Hindlimb muscle (tissue), 1 donor: ENCODE results near the gene ARHGAP19. TPM values are rescaled to one million over a fixed set of nuclear protein-coding genes. Genes with fewer than 3 reads are reported as not detected.

ENCODE experiments used
- DNase-seq: peaks from one replicate; pipeline ENCODE4 v3.0.0-alpha.2; 2013
- polyA plus RNA-seq: library from polyadenylated mRNA; unstranded; fragments of 120-200 nt; gene quantifications from one replicate; pipeline ENCODE4 v1.2.1, GENCODE V29; 2013; ENCODE audit not compliant: insufficient read length

ARHGAP19 gene
- polyA plus RNA-seq, 1 donor: 11.5 TPM

DNA sequence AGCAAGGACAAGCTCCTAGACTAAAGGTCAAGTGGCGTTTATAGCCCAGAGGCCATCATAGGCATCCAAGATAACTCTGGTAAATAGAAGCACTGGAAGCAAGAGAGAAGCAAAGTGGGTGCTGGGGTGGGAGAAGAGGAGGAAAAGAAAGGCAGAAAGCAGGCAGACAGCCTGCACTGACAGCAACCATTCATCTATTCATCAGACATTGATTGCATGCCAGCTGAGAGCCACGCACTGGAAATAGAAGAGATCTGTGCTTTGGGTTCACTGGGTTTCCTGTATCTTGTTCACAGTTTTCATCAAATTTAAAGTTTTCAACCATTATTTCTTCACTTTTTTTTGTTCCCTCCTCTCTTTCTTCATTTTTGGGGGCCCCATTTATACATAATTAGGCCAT lies 102.0 kb downstream of the ARHGAP19 start:
- no peak for DNase-seq

- DNase-seq: no peak
These were observed 104.2 kb downstream of the ARHGAP19 start for GRCh38 chr10:97188261-97188711.

GRCh38 chr10:97186911-97187310 lies 105.5 kb downstream of the ARHGAP19 start:
- no peak for DNase-seq

GRCh38 chr10:97185326-97186058 lies 106.9 kb downstream of the ARHGAP19 start, which contains the start of gene SLIT1:
SLIT1 (minus strand) TSS chr10:97185959; CDS start chr10:97185674, 285 bp downstream.
- DNase-seq: no peak

DNA sequence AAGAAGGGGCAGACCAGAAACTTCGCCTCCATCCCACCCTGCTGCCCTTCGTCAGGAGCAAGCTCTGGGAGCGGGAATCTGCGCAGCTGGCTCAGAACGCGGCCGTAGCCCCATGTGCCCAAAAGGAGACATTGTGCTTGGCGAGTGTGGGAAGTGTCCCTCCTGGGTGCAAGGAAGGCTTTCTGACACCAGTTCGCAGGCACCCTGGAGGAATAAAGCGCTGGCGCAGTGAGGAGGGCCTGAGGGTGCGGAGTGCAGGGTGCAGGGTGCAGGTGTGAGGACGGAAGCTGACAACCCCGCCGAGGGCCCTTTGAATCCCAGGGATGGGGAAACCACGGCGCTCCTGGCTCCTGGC lies 107.5 kb downstream of the ARHGAP19 start:
- no peak for DNase-seq

GRCh38 chr10:97183314-97183713 lies 109.1 kb downstream of the ARHGAP19 start:
- no peak for DNase-seq

DNA sequence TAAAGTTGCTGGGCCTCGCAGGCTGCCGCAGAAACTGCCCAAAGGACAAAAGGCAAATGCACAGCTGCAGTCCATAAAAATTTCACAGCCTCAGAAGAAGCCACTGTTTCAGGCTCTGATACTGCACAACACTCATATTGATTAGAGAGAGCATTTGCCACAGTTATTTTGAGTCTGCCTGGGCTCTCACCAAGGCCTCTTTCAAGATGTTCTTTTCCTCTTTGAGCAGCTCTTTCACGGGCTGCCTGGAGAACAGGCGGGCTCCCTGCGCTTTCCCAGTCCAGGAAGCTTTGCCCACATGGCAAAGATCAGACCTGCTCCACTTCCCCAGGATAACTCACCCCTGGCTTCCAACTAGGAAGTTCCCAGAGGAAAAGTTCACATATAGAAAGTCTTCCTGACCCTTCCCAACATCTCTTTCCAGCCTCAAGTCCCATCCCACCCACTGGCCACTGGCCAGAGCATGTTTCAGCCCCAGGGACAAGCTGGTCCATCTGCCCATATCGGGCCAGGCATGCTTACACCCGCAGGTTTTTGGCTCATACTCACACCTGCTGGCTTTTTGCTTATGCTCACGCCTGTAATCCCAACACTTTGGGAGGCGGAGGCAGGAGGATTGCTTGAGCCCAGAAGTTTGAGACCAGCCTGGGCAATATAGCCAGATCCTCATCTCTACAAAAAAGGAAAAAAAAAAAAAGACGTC lies 110.0 kb downstream of the ARHGAP19 start:
- no peak for DNase-seq

DNA sequence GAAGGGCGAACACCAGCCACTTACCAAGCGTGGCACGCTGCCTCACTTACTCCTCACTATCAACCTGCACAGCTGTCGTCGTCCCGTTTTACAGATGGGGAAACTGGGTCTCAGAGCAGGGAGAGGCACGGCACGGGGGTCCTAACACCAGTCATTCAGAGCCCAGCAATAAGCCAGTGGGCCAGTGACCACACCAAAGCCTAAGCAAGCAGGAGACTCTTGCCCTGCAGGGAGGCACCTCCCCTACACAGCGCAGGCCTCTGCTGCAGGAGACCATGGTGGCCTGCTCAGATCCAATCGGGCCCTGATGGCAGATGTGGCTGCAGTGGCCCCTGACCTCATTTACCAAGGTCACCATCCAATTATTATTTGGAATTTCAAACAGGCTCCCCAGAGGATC lies 111.5 kb downstream of the ARHGAP19 start:
- DNase-seq: no peak

GRCh38 chr10:97180363-97180755 lies 112.1 kb downstream of the ARHGAP19 start:
- DNase-seq: no peak

DNA sequence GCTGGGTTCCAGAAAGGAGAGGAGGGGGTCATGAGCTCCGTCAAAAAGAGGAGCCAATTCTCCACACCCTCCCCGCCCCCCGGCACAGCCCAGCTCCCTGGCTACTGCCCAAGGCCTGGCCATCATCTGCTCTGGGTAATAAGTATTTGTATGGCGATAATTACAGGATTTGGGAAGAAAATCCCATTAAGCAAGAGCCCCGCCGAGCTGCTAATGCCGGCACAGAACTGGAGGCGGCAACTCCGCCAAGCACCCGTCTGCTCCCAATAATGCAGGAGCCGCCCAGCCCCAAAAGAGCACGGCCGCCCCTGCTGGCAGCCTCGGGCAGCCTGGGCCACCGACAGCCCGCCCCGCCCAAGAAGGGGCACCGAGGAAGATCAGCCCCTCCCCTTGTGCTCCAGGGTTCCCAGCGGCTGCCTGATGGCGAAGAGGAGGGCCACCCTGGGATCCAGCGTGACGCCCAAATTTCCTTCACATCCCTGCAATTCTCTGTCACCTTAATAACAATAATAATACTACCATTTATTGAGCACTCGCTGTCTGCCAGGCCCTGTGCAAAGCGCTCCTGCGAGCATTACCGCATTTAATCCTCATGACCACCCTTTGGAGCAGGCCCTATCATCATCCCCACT lies 112.6 kb downstream of the ARHGAP19 start:
- no peak for DNase-seq

DNA sequence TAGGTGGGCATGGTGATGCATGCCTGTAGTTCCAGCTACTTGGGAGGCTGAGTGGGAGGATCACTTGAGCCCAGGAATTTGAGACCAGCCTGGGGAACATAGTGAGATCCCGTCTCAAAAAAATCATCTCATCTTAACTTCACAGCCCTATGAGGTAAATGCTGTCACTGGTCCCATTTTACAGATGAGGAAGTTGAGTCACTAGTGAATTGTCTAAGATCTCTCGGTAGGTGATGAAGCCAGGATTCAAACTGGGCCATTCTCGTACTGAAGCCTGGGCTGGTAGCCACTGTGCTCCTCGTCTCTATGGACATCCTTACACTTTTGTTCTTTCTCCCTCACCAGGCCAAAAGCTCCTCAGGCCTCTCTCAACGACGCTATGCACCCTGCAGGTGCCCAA lies 113.1 kb downstream of the ARHGAP19 start:
- DNase-seq: no peak

DNA sequence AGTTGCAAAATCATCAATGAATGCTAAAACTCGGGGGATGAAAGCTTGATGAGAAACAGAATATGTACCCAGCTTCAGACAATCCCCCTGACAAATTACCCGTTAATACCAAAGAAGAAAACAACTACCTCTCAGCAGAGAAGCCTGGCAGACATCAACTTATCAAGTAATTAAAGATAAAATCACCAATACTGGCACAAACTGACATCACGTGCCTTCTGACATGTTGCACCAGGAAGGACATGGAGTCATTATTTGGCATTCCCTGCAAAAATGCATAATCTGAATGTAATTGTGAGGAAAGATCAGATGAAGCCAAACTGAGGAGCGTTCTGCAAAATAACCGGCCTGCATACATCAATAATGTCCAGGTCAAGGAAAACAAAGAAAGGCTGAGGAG lies 114.4 kb downstream of the ARHGAP19 start:
- DNase-seq: no peak

DNA sequence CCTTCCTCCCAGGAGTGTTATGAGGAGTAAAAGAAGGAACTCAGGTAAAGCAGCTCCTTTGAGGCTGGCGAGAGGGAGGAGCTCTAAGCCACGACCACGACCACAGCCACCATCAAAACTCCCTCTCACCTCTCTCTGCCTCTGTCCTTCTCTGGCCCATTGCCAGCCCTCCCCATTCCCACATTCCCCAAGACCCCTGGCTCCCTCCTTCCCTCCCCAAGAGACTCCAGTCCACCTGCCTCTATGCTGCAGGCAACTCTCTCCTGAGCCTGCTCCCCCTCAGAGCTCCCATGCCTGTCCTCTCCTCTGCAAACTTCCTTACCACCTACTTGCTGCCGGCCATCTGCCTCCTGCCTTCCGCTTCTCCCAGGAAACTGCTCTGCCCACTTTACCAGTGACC lies 116.2 kb downstream of the ARHGAP19 start:
- no peak for DNase-seq

DNA sequence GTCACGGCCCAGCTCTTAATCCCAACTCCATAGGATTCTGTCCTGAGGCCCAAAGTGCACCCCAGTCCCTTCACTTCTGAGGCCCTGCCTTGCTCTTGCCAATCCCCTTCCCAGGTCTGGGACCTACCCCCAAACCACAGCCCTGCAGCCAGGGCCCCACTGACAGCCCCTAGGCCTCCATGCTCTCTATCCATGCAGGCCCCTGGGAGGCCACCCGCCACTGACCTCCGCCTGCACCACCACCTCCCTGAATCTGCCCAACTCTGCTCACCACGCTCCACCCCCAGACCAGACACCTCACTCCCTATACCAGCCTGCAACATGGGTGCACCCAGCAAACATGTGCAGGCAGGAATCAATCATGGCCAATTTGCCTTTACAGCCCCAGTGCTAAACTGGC lies 116.9 kb downstream of the ARHGAP19 start:
- DNase-seq: no peak

DNA sequence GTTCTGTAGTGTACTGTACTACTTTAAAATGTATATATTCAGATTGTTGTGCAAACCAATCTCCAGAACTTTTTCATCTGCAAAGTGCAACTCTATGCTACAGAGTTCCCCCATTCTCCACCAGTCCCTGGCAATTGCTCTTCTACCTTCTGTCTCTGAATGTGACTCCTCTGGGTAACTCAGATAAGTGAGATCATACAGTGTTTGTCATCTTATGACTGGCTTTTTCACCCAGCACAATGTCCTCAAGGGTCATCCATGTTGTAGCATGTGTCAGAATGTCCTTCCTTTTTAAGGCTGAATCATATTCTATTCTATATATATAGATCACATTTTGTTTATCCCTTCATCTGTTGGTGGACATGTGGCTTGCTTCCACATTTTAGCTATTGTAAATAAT lies 117.5 kb downstream of the ARHGAP19 start:
- no peak for DNase-seq

DNA sequence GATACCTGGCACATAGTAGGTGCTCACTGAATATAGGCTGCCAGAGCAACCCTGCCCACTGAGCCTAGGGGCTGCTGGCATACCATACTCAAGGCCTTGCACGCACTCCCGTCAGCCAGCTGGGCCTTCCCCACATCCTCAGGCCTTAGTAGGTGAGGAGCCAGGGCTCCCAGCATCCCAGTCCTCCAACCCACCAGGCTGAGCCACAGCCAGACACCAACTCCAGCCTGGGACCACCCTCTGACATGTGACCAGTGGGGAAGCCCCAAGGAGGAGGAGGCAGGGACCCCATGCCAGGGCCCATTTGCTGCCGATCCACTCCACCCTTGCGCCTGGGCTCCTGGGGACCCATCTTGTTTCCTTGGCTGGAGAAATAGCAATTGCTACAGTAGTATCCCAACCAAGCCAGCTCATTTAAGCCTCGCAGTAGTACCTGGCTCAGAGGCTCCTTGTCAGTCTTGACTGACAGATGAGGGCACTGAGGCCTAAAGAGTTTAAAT lies 118.1 kb downstream of the ARHGAP19 start:
- DNase-seq: no peak

GRCh38 chr10:97173036-97173435 lies 119.4 kb downstream of the ARHGAP19 start:
- DNase-seq: no peak

Other genes starting within 250 kb of the ARHGAP19 start
- gene SLIT1, start 106.7 kb downstream of the ARHGAP19 start, polyA plus RNA-seq: 1.3 TPM
- 1.8 TPM for gene FRAT1, start 26.6 kb upstream of the ARHGAP19 start, polyA plus RNA-seq
- gene FRAT2, start 42.1 kb upstream of the ARHGAP19 start, polyA plus RNA-seq: 4.8 TPM
- 24.2 TPM for gene RRP12, start 108.7 kb upstream of the ARHGAP19 start, polyA plus RNA-seq
- gene PGAM1, start 133.6 kb upstream of the ARHGAP19 start, polyA plus RNA-seq: 80.4 TPM
- gene EXOSC1, start 153.4 kb upstream of the ARHGAP19 start, polyA plus RNA-seq: 27.3 TPM
- 30.6 TPM for gene ZDHHC16, start 153.5 kb upstream of the ARHGAP19 start, polyA plus RNA-seq
- 66.7 TPM for gene MMS19, start 205.8 kb upstream of the ARHGAP19 start, polyA plus RNA-seq
- gene UBTD1, start 206.3 kb upstream of the ARHGAP19 start, polyA plus RNA-seq: 17.1 TPM